Glomerular endothelial cell (primary cell): ENCODE measurements around the gene CADPS2. TPM values are rescaled to one million over a fixed set of nuclear protein-coding genes. Genes with fewer than 3 reads are reported as not detected.
"Not testable (repeated sequence)": the region's sequence is repeated elsewhere in the genome, so short reads cannot be mapped to it uniquely, and the experiment has no call there.

Source experiments
- DNase-seq: peaks from one replicate; pipeline ENCODE4 v3.0.0-alpha.2; 2011; ENCODE audit warnings: low read depth, low spot score; ENCODE audit errors: extremely low read depth
- total RNA-seq: library from RNA; depleted of rRNA; stranded (reverse); fragments of >200 nt; gene quantifications from 2 replicates; pipeline ENCODE4 v1.2.3, GENCODE V29; 2015

Gene CADPS2
- total RNA-seq, 1 donor from 2014 or later: 12.4 TPM

DNA sequence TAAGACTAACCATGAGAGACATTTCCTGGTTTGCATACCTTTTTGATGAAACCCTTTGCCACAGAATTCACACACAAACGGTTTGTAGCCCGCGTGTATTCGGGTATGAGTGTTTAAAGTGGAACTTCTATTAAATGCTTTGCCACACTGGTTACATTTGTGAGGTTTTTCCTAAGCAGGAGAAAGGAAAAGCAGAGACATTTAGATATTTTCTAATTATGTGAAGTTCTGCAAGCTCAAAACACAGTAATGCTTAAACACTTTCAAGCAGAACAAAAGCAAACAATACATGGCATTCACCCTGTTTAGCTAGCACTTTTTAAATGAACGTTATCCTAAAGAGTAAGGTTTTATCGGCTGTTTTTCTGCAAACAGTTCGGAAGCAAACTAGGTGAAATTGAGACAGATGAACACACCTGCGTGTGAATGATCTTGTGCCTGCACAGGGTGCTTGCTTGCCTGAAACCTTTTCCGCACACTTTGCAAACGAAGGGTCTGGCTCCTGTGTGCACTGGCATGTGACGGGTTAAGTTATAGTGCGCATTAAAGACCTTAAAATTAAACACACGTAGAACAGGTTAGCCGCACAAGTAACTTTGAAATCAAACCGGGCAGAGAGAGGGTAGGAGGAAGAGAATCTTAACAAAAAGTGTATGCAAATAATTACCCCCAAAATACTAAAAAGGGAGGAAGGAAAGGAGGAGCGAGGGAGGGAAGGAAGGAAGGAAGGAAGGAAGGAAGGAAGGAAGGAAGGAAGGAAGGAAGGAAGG is 583.3 kb downstream of the CADPS2 start:
- DNase-seq: no peak

GRCh38 chr7:122301858-122302760 is 584.2 kb downstream of the CADPS2 start:
- DNase-seq: no peak

DNA sequence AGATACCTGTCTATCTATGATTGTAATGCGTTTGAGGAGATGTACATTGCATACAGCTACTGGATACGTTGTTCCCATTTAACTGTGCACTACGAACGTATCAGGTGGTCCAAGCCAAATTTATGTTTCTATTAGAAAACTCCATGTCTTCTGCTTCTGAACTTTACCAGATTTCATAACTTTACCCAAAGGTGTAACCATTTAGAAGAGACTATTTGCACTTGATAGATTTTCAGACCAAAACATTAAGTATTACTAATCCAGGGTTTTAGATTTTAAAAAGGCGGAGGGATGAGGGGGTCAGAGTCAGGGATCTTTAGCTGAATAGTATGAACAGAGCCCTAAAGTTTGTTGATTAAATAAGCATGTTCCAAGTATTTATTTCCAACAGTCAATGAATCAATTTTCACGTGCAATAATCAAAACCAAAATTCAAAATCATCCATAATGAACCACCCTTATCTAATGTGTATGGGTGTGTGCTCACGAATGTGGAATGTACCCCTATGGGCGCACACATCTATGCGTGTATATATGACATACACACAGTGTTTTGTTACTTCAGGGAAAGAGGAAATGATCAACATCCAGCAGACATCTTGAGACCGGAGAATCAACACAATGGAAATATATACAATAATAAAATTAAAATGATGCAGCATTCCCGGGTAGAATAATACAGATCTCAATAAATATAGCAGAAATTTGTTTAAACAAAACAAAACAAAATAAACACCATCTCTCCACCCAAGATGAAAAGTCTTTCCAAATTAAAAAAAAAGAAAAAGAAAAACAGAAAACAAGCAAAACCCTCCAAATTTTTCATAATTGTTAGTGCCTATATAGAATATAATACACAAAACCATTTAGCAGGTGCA is 585.1 kb downstream of the CADPS2 start:
- DNase-seq: no peak

GRCh38 chr7:122300211-122300932 is 585.9 kb downstream of the CADPS2 start:
- no peak for DNase-seq

DNA sequence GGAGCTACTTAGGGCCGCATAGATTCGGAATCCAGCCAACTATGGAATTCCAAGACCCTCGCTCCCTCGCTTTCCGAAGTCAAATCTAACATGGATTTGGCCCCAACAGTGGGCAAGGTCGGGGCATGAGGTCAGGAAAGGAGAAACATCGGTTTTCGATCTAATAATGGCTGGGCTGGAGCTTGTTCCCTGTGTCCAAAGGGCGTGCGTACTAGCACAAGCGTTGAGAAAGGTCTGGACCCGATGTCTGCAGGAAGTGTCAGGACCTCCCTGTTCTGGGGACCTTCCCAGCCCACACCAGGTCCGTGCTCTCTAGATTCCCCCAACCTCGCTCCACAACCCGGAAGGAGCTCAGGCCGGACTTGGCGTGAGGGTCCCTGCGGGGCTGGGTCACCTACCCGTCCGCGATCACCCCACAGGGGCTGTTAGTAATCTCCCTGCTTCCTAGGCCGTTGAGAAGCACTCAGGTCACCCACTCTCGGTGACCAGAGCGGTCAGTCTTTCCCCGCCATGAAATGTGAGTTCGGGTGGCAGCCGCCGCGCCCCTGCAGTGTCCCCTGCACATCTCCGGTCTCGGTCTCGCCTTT is 586.5 kb downstream of the CADPS2 start:
- DNase-seq: no peak

DNA sequence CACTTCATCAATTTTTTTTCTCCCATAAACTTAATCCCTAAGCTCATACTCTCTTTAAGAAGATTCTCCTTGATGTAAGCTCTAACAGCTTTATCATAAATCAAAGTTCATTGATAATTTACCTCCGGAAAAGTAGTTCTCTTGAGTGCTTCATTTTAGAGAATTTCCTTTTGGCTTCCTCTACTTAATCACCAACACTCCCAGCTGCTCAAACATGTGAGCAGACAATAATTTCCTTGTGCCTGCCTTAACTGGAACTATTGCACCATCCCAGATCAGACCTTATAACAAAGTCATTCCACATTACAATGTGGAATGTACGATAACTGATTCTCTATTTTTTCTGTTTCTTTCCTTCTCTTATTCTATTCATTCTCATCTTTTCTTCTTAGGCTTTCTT is 587.6 kb downstream of the CADPS2 start:
- DNase-seq: no peak

GRCh38 chr7:122298131-122298530 is 588.1 kb downstream of the CADPS2 start:
- DNase-seq: no peak

GRCh38 chr7:122291189-122291588 is 595.1 kb downstream of the CADPS2 start:
- DNase-seq: no peak

- no peak for DNase-seq
These were observed 595.8 kb downstream of the CADPS2 start for GRCh38 chr7:122290476-122290875.

GRCh38 chr7:122289426-122289825 is 596.8 kb downstream of the CADPS2 start:
- DNase-seq: no peak

DNA sequence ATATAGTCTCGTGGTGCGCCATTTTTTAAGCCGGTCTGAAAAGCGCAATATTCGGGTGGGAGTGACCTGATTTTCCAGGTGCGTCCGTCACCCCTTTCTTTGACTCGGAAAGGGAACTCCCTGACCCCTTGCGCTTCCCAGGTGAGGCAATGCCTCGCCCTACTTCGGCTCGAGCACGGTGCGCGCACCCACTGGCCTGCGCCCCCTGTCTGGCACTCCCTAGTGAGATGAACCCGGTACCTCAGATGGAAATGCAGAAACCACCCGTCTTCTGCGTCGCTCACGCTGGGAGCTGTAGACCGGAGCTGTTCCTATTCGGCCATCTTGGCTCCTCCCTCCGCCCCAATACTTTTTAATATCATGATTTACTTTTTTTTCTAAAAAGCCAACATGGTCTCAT is 601.7 kb downstream of the CADPS2 start:
- DNase-seq: not testable (repeated sequence)

- DNase-seq: no peak
These were observed 613.1 kb downstream of the CADPS2 start for GRCh38 chr7:122273117-122273516.

DNA sequence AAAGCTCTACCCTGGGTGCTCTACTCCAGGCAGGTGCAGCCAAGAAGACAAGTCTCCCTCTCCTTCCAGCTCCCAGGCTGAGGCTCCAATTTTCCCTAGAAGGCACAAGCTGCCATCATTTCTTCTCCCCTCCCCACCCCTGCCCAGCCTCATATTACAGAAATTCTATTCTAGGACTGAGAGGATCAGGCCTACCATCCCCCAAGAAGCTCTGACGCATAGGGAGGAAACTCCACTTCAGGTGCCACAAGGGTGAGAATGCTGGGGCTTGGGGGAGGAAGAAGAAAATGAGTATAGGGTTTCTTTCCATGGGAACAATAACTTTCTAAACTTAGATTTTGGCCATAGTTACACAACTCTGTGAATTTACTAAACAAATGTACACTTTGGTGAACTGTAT is 617.0 kb downstream of the CADPS2 start:
- no peak for DNase-seq

Other genes starting within 250 kb of the CADPS2 start
- 0.70 TPM in 1 of 2 replicates, not detected in the other for gene RNF133, start 187.3 kb downstream of the CADPS2 start, total RNA-seq
- gene RNF148, start 183.5 kb downstream of the CADPS2 start, total RNA-seq: 1.2 TPM in 1 of 2 replicates, not detected in the other
- gene TAS2R16, start 109.2 kb upstream of the CADPS2 start, total RNA-seq: not detected in 2 replicates